MM.1S (cell line): ENCODE data around the gene TUBGCP6.
A peak's percentile ranks its signal among the peaks of the same experiment; 100 is the strongest.

Source experiments
- DNase-seq: peaks from one replicate; pipeline ENCODE4 v3.0.0-alpha.2; 2015
- H2AFZ ChIP-seq: fragments of 300-600 bp; sonication (generic); 2 replicates; pipeline ENCODE4 v1.6.0; 2016; ENCODE audit warnings: antibody characterized with exemption, low read length
- H3F3A ChIP-seq: fragments of 300-600 bp; sonication (generic); 2 replicates; pipeline ENCODE4 v1.6.1; 2016; ENCODE audit warnings: mild to moderate bottlenecking, antibody characterized with exemption, low read length, moderate library complexity, mixed read lengths; ENCODE audit not compliant: insufficient read depth
- H3K27ac ChIP-seq: fragments of 300-600 bp; sonication (generic); 2 replicates; pipeline ENCODE4 v1.5.1; 2016; ENCODE audit warnings: mild to moderate bottlenecking, low read length
- H3K27me3 ChIP-seq: fragments of 300-600 bp; sonication (generic); replicated peaks from 2 replicates; pipeline ENCODE4 v1.6.0; 2016; ENCODE audit warnings: low read length; ENCODE audit not compliant: insufficient read depth
- H3K36me3 ChIP-seq: fragments of 300-600 bp; sonication (generic); replicated peaks from 2 replicates; pipeline ENCODE4 v1.6.1; 2016; ENCODE audit warnings: mild to moderate bottlenecking, low read length, mixed read lengths; ENCODE audit not compliant: insufficient read depth
- H3K4me1 ChIP-seq: fragments of 300-600 bp; sonication (generic); 2 replicates; pipeline ENCODE4 v1.6.1; 2016; ENCODE audit warnings: low read length, mixed read lengths
- H3K4me2 ChIP-seq: fragments of 300-600 bp; sonication (generic); 2 replicates; pipeline ENCODE4 v1.6.0; 2016; ENCODE audit warnings: low read depth, low read length
- H3K4me3 ChIP-seq: fragments of 300-600 bp; sonication (generic); 2 replicates; pipeline ENCODE4 v1.5.1; 2016; ENCODE audit warnings: low read length, mixed read lengths
- H3K79me2 ChIP-seq: fragments of 300-600 bp; sonication (generic); 2 replicates; pipeline ENCODE4 v1.6.1; 2016; ENCODE audit warnings: mixed run types, low read length, mixed read lengths
- H3K9ac ChIP-seq: fragments of 300-600 bp; sonication (generic); 2 replicates; pipeline ENCODE4 v1.6.1; 2016; ENCODE audit warnings: low read length, mixed read lengths
- H3K9me2 ChIP-seq: fragments of 300-600 bp; sonication (generic); replicated peaks from 2 replicates; pipeline ENCODE4 v1.6.1; 2016; ENCODE audit warnings: mild to moderate bottlenecking, low read length, mixed read lengths; ENCODE audit not compliant: insufficient read depth
- H3K9me3 ChIP-seq: fragments of 300-600 bp; sonication (generic); replicated peaks from 2 replicates; pipeline ENCODE4 v1.6.1; 2016; ENCODE audit warnings: mild to moderate bottlenecking, low read length, mixed read lengths; ENCODE audit not compliant: insufficient read depth
- H4K20me1 ChIP-seq: fragments of 300-600 bp; sonication (generic); 2 replicates; pipeline ENCODE4 v1.6.1; 2016; ENCODE audit warnings: mild to moderate bottlenecking, low read length, moderate library complexity, mixed read lengths; ENCODE audit not compliant: insufficient read depth
- CTCF ChIP-seq: fragments of 300-600 bp; sonication (generic); IDR thresholded peaks from 2 replicates; pipeline ENCODE4 v1.5.1; 2016; ENCODE audit warnings: antibody characterized with exemption, low read length, mixed read lengths
- EZH2 ChIP-seq: fragments of 300-600 bp; sonication (generic); optimal IDR thresholded peaks from 2 replicates; pipeline ENCODE3; 2017; ENCODE audit warnings: low read depth, mild to moderate bottlenecking, antibody characterized with exemption, low read length, mixed read lengths
- EZH2phosphoT487 ChIP-seq: fragments of 300-600 bp; sonication (generic); IDR thresholded peaks from 2 replicates; pipeline ENCODE4 v1.6.1; 2018; ENCODE audit warnings: antibody characterized with exemption, low read length

TUBGCP6 gene

DNA sequence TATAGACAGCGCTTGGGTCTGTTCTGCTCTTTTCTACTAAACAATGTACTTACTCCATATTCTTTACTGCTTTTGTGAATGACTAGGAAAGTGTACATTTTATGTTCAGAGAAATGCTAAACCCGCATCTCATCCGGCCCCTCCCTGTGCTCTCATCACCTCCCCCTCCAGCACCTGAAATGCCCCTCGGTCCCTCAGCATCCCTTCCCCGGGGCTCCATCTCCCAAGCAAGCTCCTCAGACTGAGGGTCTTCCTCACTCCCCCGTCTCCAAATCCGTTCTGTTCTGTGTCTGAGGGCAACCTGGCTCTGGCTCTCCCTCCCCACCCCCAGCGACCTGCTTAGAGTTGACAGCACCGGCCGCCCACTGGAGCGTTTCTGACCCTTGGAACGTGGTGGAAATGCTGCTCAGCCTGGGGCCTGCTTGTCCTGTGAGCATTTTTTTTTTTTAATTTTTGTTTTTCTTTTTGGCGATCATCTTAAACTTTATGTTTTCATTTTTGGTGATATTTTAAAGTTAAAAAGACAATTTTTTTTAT lies 42.6 kb downstream of the TUBGCP6 start:
- TF ChIP-seq EZH2phosphoT487 (no peak), EZH2 (no peak), CTCF (no peak)
- Histone ChIP-seq H3K27me3 (no peaks in the 10 kb centered on the region), H3K27ac (no peak overlapping the region), H3K79me2 (peaks cover 17% of the 10 kb centered on the region), H3K4me1 (peaks cover 7% of the 10 kb centered on the region; the same call in 1 of the 2 replicates), H3K36me3 (no peaks in the 10 kb centered on the region), H3K4me2 (peak overlapping the region; percentile 90), H3K9me3 (no peaks in the 10 kb centered on the region), H3K4me3 (peak overlapping the region; percentile 77), H2AFZ (no peak overlapping the region), H3F3A (0 out of 2 replicates have a peak, but pooled peaks cover 6% of the 10 kb centered on the region), H3K9ac (peak overlapping the region; percentile 45; the same call in 1 of the 2 replicates), H4K20me1 (no peaks in the 10 kb centered on the region), H3K9me2 (no peaks in the 10 kb centered on the region)
- no peak for DNase-seq

DNA sequence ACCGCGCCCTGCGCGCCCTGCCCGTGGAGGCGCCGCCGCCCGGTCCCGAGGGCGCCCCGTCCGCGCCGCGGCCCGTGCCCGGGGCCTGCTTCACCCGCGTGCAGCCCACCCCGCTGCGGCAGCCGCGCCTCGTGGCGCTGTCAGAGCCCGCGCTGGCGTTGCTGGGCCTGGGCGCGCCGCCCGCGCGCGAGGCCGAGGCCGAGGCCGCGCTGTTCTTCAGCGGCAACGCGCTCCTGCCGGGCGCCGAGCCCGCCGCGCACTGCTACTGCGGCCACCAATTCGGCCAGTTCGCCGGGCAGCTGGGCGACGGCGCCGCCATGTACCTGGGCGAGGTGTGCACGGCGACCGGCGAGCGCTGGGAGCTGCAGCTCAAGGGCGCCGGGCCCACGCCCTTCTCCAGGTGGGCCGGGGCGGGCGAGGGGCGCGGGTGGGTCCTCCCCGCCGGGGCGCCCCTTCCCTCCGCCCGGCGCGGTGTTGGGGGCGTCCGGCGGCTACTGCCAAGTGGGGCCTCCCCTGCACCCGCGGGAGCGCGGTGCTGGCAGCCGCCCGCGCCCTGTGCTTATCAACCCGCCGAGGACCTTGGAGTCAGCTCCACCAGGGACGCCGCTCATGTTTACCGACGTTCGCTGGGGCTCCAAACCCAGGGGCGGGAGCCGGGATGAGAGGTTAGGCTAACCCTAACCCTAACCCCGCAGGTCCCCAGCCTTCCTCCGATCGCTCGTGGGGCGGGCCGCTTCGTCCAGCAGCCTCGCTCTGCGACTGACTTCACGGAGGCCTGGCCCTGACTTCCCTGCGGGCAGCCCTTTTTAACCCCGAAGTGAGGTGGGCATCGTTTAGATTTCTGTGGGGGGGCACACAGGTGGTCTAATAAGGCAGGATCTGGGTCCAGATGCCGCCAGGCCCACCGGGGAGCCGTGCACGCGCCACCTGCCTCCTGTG lies 43.4 kb downstream of the TUBGCP6 start:
- Histone ChIP-seq H2AFZ (0 out of 2 replicates have a peak overlapping the region, but pooled peaks have one; percentile 23), H3K27me3 (no peaks in the 10 kb centered on the region), H3K9ac (peak overlapping the region; percentile 45; the same call in 1 of the 2 replicates), H3F3A (0 out of 2 replicates have a peak, but pooled peaks cover 9% of the 10 kb centered on the region), H3K4me1 (peaks cover 7% of the 10 kb centered on the region; the same call in 1 of the 2 replicates), H3K4me3 (peak overlapping the region; percentile 77), H4K20me1 (no peaks in the 10 kb centered on the region), H3K27ac (no peak overlapping the region), H3K79me2 (peaks cover 17% of the 10 kb centered on the region), H3K36me3 (no peaks in the 10 kb centered on the region), H3K9me2 (no peaks in the 10 kb centered on the region), H3K9me3 (no peaks in the 10 kb centered on the region), H3K4me2 (peak overlapping the region; percentile 90)
- no peak for DNase-seq
- TF ChIP-seq CTCF: no peak
- TF ChIP-seq EZH2: no peak
- no peak for TF ChIP-seq EZH2phosphoT487

- H3K27ac ChIP-seq: no peak within 1 kb of the TSS
- no peaks in the 10 kb centered on the region for H3K27me3 ChIP-seq
- peak within 1 kb of the TSS; percentile 90 for H3K4me2 ChIP-seq
- TF ChIP-seq EZH2 (no peak), EZH2phosphoT487 (no peak), CTCF (no peak)
- no peaks in the 10 kb centered on the region for H3K9me3 ChIP-seq
- H4K20me1 ChIP-seq: no peaks in the 10 kb centered on the region
- peaks cover 7% of the 10 kb centered on the region; the same call in 1 of the 2 replicates for H3K4me1 ChIP-seq
- peak; percentile 91 for DNase-seq
- H3K79me2 ChIP-seq: peaks cover 17% of the 10 kb centered on the region
- no peaks in the 10 kb centered on the region for H3K9me2 ChIP-seq
- peak within 1 kb of the TSS; percentile 77 for H3K4me3 ChIP-seq
- H3K9ac ChIP-seq: peak within 1 kb of the TSS; percentile 48
- peak within 1 kb of the TSS; percentile 43; the same call in 1 of the 2 replicates for H2AFZ ChIP-seq
- no peaks in the 10 kb centered on the region for H3K36me3 ChIP-seq
- 0 out of 2 replicates have a peak, but pooled peaks cover 9% of the 10 kb centered on the region for H3F3A ChIP-seq
These were observed 44.2 kb downstream of the TUBGCP6 start, which contains the start of gene SELENOO for GRCh38 chr22:50200461-50201190. Gene SELENOO (plus strand): TSS chr22:50201011. CDS start chr22:50201037, 26 bp downstream.
